GM18520 (cell line): Measurements from ENCODE around the gene HLA-DOA.
A peak's percentile ranks its signal among the peaks of the same experiment; 100 is the strongest.

Experiments
- ATAC-seq: cut with Tn5 transposase; IDR thresholded peaks from one replicate; pipeline ENCODE4 v1.9.1; 2021; ENCODE audit not compliant: unreplicated experiment

Gene HLA-DOA

GRCh38 chr6:33008944-33009861 lies at the start of gene HLA-DOA:
Gene HLA-DOA (minus strand): TSS chr6:33009591.
- ATAC-seq, result peak; percentile 86

- ATAC-seq, result no peak
Observed at GRCh38 chr6:33057222-33058150, 48.1 kb upstream of the HLA-DOA start.

- ATAC-seq, result no peak
Observed at GRCh38 chr6:33053230-33053629, 43.8 kb upstream of the HLA-DOA start.

GRCh38 chr6:33052627-33053026 lies 43.2 kb upstream of the HLA-DOA start:
- ATAC-seq, result no peak

- ATAC-seq, result no peak
Observed at GRCh38 chr6:33050014-33050810, 40.8 kb upstream of the HLA-DOA start.

DNA sequence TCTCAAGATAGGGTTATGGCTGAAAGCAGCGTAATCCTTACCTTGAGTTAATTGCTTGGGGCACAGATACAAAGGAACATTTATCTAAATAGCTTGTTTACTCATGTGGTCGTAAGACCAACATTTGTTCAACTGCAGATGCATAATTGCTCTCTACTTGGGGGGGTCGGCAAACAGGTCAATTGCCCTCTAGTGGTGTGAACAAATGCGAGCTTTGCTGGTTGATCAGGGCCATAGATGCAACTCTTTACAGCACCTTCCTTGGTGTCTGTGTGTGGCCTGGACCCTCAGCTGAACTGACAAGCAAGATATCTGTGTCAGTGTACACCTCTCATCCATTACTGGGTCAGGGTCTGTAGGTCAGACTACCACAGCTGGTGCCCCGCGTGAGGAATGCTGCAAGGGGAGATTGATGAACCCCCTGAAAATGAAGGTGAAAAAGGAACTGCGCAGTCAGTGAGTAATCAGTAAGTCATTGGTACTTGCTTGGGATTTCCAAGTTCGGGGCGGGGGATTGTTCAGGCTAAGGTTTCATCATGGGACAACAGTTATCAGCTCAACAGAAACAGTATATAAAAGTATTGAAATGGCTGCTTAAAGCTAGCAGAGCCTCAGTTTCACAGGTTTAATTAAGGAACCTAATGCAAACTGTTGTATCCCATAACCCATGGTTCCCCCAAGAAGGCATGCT lies 40.1 kb upstream of the HLA-DOA start:
- no peak for ATAC-seq

DNA sequence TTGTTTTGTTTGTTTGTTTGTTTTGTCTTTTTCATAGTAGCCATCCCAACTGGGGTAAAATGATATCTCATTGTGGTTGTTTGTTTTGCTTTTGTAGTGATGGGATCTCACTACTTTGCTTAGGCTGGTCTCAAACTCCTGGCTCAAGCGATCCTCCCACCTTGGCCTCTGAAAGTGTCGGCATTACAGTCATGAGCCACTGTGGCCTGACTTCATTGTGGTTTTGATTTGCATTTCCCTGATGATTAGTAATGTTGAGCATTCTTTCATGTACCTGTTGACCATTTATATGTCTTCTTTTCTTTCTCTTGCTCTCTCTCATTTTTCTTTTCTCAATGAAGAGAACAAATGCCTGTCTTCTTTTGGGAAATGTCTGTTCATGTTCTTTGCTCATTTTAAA lies 30.8 kb upstream of the HLA-DOA start:
- no peak for ATAC-seq

DNA sequence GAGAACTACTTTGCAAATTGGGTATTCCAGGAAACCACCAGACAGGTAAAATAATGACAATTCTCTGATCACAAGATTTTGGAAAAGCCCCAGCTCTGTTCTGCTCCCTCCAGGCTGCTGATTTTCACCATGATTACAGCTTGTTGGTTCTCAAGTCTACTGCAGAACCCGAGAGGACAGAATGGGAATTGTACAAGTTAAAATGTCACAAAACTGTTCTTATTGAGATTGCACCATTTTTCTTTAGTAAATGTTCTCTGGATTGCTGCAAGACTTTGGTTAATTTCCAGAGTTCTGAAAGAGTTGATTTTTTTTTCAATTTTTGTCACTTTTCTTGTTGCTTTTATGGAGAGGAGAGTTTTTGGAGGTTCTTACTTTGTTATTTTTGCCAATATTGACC lies 27.1 kb upstream of the HLA-DOA start:
- no peak for ATAC-seq

- no peak for ATAC-seq
Observed at GRCh38 chr6:33034554-33034953, 25.2 kb upstream of the HLA-DOA start.

DNA sequence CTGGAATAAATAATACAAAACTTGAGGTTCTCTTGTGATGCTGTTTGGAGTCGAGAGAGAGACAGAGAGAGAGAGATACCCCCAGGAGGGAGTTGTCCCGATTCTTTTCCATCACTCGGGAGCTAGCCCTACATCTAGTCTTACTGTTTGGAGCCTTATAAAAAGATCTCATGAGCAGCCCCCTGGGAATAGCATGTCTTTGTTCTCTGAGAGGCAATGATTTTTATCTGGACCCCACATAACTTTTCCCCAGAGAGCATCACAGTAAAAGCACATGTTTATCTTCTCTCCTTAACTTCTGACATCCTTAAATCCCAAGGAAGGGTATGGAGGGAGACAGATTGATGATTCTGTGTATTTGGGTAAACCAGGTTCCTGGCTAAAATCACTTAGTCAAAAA lies 20.9 kb upstream of the HLA-DOA start:
- no peak for ATAC-seq

DNA sequence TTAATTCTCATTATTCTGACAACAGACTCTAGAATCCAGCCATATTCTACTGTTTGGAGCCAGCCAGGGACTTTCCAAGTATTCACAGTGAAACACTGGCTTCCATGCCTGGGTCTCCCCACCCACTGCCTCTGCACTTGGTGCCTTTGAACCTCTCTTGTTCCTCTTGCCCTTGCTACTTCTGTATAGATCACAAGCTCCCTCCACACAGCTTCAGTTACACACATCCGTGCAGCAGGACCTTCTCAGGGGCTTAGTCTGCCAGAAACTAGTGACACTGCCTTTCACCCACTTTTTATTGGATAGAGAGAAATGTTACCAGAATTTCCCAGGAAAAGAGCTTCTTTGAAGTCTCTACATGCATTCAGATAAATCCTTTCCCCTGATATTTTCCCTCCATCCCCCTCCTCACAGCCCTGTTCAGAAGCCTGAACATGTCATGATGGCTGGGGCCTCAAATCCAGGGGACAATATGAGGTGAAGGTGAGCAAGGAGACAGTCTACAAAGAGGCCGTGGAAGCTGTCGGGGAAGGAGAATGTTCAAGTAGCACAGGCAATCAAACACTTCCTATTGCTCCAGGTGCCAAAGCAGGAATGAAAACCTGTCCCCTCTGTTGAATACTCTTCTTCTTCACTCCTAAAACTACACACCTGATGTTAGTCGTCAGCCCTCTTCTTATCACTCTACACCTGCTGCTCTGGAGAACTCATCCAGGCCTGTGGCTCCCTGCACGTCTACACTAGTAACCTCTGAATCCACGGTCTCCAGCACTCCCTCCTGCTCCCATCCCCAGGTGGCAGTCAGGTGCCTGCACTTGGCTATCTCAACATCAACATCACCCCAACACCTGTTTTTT lies 20.2 kb upstream of the HLA-DOA start:
- ATAC-seq, result peak; percentile 37

GRCh38 chr6:33028220-33028849 lies 18.9 kb upstream of the HLA-DOA start:
- peak; percentile 2 for ATAC-seq

DNA sequence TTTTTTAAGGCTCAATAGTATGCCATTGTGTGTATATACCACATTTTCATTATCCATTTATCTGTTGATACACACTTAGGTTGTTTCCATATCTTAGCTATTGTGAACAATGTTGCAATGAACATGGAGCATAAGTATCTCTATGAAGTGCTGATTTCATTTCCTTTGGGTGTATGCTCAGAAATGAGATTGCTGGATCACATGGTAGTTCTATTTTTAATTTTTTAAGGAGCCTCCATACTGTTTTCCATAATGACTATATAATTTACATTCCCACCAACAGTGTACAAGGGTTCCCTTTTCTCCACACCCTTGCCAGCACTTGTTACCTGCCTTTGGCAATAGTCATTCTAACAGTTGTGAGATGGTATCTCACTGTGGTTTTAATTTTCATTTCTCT lies 15.1 kb upstream of the HLA-DOA start:
- ATAC-seq, result no peak

DNA sequence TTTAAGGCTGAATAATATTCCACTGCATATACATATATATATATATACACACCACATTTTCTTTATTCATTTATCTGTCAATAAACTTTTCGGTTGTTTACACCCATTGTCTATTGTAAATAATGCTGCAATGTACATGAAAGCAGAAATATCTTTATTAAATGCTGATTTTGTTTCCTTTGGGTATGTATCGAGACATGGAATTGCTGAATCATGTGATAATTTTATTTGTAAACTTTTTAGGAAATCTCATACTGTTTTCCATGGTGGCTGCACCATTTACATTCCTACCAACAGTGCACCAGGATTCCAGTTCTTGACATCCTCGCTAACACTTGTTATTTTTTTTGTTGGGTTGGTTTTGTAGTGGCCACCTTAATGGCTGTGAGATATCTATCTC lies 14.1 kb upstream of the HLA-DOA start:
- no peak for ATAC-seq

DNA sequence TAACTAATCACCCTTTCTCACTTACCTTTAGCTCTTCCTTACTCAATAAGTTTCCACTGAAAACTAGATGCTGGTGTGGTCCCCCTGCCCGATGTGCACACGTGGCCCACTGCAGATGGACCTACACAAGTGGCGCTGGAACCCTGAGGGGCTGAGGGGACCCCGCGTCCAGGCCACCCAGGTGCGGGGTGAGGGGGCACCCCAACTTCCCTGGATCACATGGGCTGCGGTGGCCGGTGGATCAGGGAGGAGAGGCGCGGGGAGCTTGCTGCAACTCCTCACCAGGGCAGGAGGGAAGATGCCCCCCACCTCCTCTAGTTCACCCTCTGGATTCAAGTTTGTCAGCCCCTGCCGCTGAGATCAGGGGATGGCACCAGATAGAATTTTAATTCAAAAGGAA lies 12.5 kb upstream of the HLA-DOA start:
- ATAC-seq, result no peak

DNA sequence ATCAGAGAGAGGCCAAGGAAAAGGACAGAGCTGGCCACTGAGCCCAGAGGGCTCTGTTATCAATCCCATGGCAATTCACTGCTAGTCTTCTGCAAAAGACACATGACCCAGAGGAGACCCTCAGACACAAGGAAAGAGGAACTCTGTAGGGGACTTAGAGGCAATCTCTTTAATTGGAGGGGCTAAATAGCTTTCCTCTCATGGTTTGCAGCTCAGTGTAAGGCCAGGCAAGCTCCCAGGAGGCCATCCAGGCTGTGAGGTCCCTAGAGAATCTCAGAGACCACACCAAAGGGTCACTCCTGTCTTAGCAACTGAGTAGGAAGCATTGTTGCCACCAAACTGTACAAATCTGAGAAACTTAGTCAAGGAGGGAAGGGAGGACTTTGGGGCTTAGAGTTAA lies 10.0 kb upstream of the HLA-DOA start:
- no peak for ATAC-seq

GRCh38 chr6:33018904-33019303 lies 9.5 kb upstream of the HLA-DOA start:
- peak; percentile 53 for ATAC-seq

- no peak for ATAC-seq
Observed at GRCh38 chr6:33018418-33018817, 9.0 kb upstream of the HLA-DOA start.
